Activated naive CD8-positive, alpha-beta T cell treated with anti-CD3 and anti-CD28 coated beads for 36 hours (primary cell): Measurements from ENCODE around the gene PRDM5. TPM values are rescaled to one million over a fixed set of nuclear protein-coding genes. Genes with fewer than 3 reads are reported as not detected.

Source experiments
- DNase-seq: peaks from one replicate; pipeline ENCODE4 v3.0.0; 2021
- H3K27ac Mint-ChIP-seq: one replicate; pipeline ENCODE4 v1.8.0; 2022; ENCODE audit warnings: mild to moderate bottlenecking, moderate library complexity, mixed read lengths
- H3K27me3 Mint-ChIP-seq: one replicate; pipeline ENCODE4 v1.8.0; 2022; ENCODE audit warnings: mild to moderate bottlenecking, mixed read lengths
- H3K36me3 Mint-ChIP-seq: one replicate; pipeline ENCODE4 v1.8.0; 2021; ENCODE audit warnings: mild to moderate bottlenecking, mixed read lengths
- H3K4me1 Mint-ChIP-seq: one replicate; pipeline ENCODE4 v1.8.0; 2021; ENCODE audit warnings: mixed read lengths
- H3K4me3 Mint-ChIP-seq: one replicate; pipeline ENCODE4 v1.8.0; 2022; ENCODE audit warnings: mild to moderate bottlenecking, moderate library complexity, mixed read lengths
- H3K9me3 Mint-ChIP-seq: one replicate; pipeline ENCODE4 v1.8.0; 2022; ENCODE audit warnings: mixed read lengths
- total RNA-seq, 2 experiments: library from RNA; stranded (reverse); gene quantifications; one replicate each; pipeline ENCODE4 v1.2.3, GENCODE V29; 2021

The PRDM5 gene
- total RNA-seq, 2 experiments from 2014 or later = 1.3 to 1.4 TPM

DNA sequence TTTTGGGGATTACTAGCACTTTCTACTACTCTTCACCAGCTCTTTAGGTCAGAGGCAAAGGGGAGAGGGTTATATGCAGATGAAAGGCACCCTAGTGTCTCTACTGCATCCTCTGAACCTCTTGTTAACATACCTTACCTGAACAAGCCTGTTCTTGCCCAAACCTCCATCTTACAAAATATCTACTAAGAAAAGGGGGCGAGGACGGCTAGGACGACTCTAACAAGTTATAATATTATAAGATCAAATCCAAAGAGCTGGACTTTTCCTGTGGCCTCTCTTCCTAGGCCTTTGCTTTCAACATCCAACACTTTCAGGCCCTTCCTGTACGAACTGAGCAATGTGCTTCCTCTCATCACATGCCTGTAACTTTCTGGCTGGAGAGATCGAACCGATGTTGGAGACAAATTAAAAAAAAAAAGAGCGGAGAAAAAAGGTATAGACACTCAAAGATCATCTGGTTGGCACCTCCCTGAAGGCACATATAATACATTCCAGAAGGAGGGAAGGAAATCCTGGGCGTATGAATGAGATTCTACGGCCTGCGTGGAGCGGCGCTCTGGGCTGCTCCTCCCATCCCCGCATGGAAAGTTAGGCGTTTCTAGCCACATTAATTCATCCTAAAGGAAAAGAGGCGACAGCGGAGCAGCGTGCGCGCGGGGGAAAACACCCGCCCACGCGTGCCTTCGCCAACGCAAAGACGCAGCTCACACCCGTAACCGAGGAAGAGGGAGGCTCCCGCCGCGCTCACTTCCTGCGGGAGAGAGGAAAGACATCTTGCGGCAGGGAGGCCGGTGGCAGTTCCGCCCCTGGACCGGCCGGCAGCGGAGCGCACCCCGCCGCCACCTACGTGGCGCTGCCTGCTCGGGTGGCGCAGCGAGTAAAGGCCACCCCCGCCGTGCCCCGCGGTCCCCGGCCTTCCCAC lies 808 bp downstream of the PRDM5 start:
- Mint-ChIP-seq H3K36me3 (no peaks in the 10 kb centered on the region), H3K4me1 (peaks cover 40% of the 10 kb centered on the region), H3K4me3 (peak overlapping the region; percentile 91), H3K9me3 (no peaks in the 10 kb centered on the region), H3K27me3 (peaks cover 14% of the 10 kb centered on the region), H3K27ac (peak overlapping the region; percentile 95)
- peak; percentile 63 for DNase-seq

DNA sequence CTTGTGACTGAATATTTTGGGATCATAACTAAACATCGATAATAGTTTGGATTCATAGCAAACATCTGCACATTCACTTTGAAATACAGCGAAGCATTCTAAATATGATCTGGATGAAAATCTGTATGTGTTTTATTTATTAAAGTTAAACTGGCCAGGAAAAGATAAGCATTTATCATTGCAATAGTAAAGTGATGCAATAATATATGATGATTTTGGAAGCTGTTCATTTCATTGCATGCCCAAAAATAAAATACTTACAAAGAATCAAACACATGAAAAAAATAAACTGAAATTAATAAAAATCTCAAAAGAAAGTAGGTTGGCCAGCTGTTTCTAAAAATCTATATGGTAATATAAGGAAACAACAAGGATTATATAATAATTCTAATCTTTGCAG lies 1.9 kb downstream of the PRDM5 start:
- Mint-ChIP-seq H3K9me3 (no peaks in the 10 kb centered on the region), H3K36me3 (no peaks in the 10 kb centered on the region), H3K27me3 (peaks cover 14% of the 10 kb centered on the region), H3K4me1 (peaks cover 40% of the 10 kb centered on the region), H3K27ac (no peak overlapping the region), H3K4me3 (no peak overlapping the region)
- DNase-seq = no peak

DNA sequence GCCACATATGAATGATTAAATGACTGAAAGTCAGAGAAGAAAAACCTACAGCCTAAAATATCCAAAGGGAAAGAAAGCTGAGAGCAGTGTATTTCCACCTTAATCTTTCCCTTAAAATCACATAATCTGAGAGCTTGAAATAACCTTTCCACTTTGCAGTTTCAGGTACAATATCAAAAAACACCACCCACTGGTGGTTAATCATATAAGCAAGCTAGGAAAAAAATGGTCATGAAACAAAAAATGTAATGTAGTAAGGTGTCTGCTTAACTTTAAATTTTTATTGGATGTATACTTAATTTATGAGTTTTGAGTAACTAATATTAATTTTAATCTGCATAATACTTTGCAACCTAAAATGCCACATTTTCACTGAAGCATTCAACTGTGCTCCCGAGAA lies 3.2 kb downstream of the PRDM5 start:
- H3K27me3 Mint-ChIP-seq = peaks cover 14% of the 10 kb centered on the region
- H3K27ac Mint-ChIP-seq = peak overlapping the region; percentile 55
- H3K4me1 Mint-ChIP-seq = peaks cover 41% of the 10 kb centered on the region

DNA sequence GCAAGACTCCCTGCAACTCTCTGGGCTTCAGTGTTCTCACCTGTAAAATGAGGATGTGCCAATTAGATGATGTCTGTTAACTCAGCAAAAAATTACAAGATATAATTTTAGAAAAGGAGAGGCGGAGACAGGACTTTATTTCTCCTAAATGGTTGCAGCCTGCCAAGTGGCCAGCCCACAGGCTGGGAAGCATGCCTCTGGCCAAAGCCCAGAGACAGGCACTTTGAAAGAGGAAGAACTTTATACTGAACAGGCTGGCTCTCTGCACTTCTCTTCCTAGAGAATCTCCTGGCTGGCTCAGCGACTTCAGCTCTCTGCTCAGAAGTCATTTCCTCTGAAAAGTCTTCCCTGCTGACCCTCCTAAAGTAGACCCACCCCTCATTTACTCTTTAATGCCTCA lies 3.7 kb downstream of the PRDM5 start:
- Mint-ChIP-seq H3K4me3 (no peak overlapping the region), H3K4me1 (peaks cover 36% of the 10 kb centered on the region), H3K9me3 (no peaks in the 10 kb centered on the region), H3K27me3 (peaks cover 11% of the 10 kb centered on the region), H3K27ac (no peak overlapping the region), H3K36me3 (peaks cover 2% of the 10 kb centered on the region)
- DNase-seq = no peak

More for the DNA sequence above, 3.2 kb downstream of the PRDM5 start:
- DNase-seq = no peak
- Mint-ChIP-seq H3K36me3 (no peaks in the 10 kb centered on the region), H3K9me3 (no peaks in the 10 kb centered on the region), H3K4me3 (no peak overlapping the region)

DNA sequence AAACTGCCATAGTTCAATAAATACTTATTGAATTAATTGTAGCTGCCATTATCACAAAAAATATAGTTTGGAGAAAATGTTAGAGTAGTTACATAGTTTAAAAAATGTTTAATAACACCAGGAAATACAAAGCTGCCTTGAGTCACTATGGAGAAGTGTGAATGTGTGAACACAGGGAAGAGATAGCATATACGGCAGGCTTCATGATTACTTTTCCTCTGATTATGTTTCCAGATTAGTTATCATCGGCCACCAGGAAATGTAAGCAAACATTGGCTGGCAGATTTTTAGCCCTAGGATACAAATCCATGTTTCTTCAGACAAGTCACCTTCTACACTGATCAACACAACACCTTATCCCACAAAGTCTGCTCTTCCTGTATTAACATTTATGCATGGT lies 4.4 kb downstream of the PRDM5 start:
- no peak overlapping the region for H3K4me3 Mint-ChIP-seq
- no peaks in the 10 kb centered on the region for H3K9me3 Mint-ChIP-seq
- H3K4me1 Mint-ChIP-seq = peaks cover 30% of the 10 kb centered on the region
- no peak for DNase-seq
- peaks cover 3% of the 10 kb centered on the region for H3K36me3 Mint-ChIP-seq
- H3K27me3 Mint-ChIP-seq = peaks cover 6% of the 10 kb centered on the region
- no peak overlapping the region for H3K27ac Mint-ChIP-seq

DNA sequence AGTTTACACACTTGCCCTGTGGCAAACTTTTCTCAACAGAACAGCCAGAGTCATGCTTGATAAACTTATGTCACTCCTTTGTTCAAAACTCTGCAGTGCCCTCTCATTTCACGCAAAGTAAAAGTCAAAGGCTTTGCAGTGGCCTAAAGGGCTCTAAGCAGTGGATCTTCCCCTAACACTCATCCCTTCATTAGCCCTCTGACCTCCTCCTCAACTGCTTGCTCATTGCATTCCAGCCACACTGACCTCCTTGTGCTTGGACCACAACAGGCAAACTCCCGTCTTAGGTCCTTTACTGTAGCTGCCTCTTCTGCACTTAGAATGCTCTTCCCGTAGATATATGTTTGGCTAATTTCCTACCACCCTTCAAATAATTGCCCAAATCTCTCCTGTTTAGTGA lies 5.6 kb downstream of the PRDM5 start:
- no peak overlapping the region for H3K4me3 Mint-ChIP-seq
- peaks cover 4% of the 10 kb centered on the region for H3K27me3 Mint-ChIP-seq
- H3K9me3 Mint-ChIP-seq = no peaks in the 10 kb centered on the region
- peaks cover 3% of the 10 kb centered on the region for H3K36me3 Mint-ChIP-seq
- no peak for DNase-seq
- H3K4me1 Mint-ChIP-seq = peaks cover 31% of the 10 kb centered on the region
- no peak overlapping the region for H3K27ac Mint-ChIP-seq

DNA sequence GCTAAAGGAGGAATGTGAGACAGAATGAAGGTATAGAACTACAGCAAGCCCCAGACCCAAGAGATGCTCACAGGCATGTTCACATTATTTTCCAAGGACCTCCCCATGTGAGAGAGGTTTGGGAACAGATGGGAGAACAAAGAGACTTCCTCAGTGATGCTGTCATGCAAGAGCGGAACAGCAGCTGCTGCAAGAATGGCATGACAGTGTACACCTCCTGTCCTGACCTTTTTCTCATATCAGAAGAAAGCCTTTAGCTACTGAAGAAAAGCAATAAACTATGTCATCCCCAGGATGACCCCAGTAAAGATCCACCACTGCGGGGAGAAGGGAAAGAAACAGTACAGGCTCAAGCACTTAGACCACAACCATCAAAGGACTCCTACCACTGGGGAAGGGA lies 7.2 kb downstream of the PRDM5 start:
- Mint-ChIP-seq H3K27ac (no peak overlapping the region), H3K4me1 (peaks cover 32% of the 10 kb centered on the region), H3K9me3 (no peaks in the 10 kb centered on the region), H3K4me3 (no peak overlapping the region), H3K36me3 (peaks cover 3% of the 10 kb centered on the region), H3K27me3 (no peaks in the 10 kb centered on the region)
- no peak for DNase-seq

DNA sequence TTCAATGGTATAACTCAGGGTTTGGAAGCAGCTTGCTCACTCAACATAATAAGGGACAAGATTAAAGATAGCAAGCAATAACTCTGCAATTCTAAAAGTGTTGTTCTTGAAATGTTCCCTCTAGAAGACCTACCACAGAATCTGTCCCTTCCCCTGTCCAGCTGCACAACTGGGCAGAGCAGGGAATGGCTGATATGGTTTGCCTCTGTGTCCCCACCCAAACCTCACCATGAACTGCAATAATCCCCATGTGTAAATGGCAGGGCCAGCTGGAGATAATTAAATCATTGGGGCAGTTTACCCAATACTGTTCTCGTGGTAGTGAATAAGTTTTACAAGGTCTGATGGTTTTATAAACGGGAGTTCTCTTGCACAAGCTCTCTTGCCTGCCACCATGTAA lies 19.1 kb downstream of the PRDM5 start:
- H3K27me3 Mint-ChIP-seq = peaks cover 6% of the 10 kb centered on the region
- peaks cover 31% of the 10 kb centered on the region for H3K36me3 Mint-ChIP-seq
- H3K27ac Mint-ChIP-seq = no peak overlapping the region
- no peak for DNase-seq
- peaks cover 18% of the 10 kb centered on the region for H3K4me1 Mint-ChIP-seq
- H3K9me3 Mint-ChIP-seq = no peaks in the 10 kb centered on the region
- H3K4me3 Mint-ChIP-seq = no peak overlapping the region

DNA sequence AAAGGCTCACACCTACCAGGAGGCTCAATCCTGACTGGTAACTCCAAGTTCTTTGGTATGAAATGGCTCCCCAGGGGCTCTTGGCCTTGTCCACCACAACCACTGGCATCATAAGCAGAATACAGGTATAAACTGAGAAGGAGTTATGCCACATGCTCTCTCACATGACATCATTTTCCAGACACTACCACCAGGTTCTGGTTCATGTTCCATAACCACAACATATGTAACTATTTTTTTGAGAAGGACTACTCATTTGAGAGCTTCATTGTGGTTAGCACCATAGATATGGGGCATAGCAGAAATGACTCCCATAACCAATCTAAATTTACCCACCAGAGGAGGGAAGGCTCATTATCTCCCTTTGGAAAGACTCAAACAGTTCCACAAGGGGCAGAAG lies 19.6 kb downstream of the PRDM5 start:
- DNase-seq = peak; percentile 8
- Mint-ChIP-seq H3K4me3 (no peak overlapping the region), H3K36me3 (peaks cover 31% of the 10 kb centered on the region), H3K9me3 (no peaks in the 10 kb centered on the region), H3K27ac (no peak overlapping the region), H3K27me3 (peaks cover 6% of the 10 kb centered on the region), H3K4me1 (peaks cover 18% of the 10 kb centered on the region)

DNA sequence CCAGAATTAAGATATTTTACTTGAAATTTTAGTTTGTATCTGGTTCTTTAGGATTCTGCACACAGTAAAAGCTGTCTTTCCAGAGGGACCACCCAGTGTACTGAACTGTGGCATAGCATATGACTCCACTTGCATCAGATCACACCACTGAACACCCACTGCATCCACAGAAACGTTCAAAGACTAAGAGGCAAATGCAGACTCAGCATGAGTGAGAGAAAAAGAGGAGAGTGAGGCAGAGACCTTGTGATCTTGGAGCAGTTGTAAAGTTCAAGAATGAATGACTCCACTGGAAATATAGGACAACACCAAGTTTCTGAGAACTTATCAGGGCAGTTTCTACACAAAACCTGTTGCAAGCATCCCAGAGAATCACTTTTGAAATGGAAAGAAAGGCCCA lies 20.8 kb downstream of the PRDM5 start:
- H3K9me3 Mint-ChIP-seq = no peaks in the 10 kb centered on the region
- peaks cover 6% of the 10 kb centered on the region for H3K27me3 Mint-ChIP-seq
- peaks cover 25% of the 10 kb centered on the region for H3K36me3 Mint-ChIP-seq
- H3K4me1 Mint-ChIP-seq = peaks cover 18% of the 10 kb centered on the region
- no peak overlapping the region for H3K27ac Mint-ChIP-seq
- no peak overlapping the region for H3K4me3 Mint-ChIP-seq
- DNase-seq = no peak

DNA sequence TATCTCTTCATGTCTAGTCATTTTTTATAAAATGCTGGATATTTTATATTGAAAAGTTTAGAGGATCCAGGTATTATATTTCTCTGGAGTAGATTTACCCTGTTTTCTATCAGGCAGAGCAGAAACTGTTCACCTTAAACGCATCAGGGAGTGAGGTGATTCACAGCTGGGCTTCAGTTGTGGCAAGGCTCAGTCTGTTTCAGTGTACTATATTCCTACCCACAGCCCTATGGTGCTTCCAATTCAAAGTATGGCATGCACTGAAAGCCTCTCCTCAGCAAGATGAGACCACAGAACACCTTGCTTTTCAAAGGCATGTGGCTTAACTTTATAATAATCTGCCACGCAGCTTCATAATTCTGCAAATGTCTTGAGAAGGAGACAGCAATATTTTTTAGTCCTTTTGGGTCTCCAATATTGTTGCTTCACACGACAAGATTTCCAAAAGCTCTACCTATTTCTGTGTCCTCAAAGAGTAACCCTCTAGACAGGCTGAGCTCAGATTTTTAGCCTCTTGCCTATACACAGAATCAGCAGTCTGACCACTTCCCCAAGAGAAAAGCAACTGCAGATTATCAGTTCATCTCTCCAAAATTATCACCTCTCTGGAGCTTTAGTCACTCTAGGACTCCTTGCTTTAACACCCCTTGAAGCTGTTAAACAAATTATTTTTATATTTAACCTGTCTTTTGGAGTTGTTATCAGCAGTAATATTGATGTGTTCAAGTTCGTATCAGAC lies 24.4 kb downstream of the PRDM5 start:
- H3K4me1 Mint-ChIP-seq = peaks cover 12% of the 10 kb centered on the region
- peaks cover 17% of the 10 kb centered on the region for H3K36me3 Mint-ChIP-seq
- peaks cover 2% of the 10 kb centered on the region for H3K9me3 Mint-ChIP-seq

DNA sequence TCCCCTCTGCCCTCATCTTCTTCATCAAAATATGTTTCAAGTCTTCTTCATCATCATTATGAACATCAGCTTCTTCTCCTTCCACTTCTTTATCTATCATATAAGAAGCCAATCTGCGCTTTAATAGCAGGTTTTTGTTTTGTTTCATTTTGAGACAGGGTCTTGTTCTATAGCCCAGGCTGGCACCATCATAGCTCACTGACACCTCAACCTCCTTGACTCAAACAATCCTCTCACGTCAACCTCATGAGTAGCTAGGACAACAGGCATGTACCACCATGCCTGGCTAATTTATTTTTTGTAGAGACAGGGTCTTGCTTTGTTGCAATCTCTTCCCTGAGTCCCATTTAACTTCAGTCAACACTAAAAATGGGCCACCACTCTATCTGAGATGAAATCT lies 27.0 kb downstream of the PRDM5 start:
- Mint-ChIP-seq H3K27ac (no peak overlapping the region), H3K27me3 (no peaks in the 10 kb centered on the region), H3K36me3 (peaks cover 23% of the 10 kb centered on the region), H3K4me1 (no peaks in the 10 kb centered on the region), H3K4me3 (no peak overlapping the region), H3K9me3 (peaks cover 19% of the 10 kb centered on the region)
- DNase-seq = no peak

More for the DNA sequence above, 24.4 kb downstream of the PRDM5 start:
- Mint-ChIP-seq H3K27ac (no peak overlapping the region), H3K27me3 (peaks cover 6% of the 10 kb centered on the region), H3K4me3 (no peak overlapping the region)
- no peak for DNase-seq

DNA sequence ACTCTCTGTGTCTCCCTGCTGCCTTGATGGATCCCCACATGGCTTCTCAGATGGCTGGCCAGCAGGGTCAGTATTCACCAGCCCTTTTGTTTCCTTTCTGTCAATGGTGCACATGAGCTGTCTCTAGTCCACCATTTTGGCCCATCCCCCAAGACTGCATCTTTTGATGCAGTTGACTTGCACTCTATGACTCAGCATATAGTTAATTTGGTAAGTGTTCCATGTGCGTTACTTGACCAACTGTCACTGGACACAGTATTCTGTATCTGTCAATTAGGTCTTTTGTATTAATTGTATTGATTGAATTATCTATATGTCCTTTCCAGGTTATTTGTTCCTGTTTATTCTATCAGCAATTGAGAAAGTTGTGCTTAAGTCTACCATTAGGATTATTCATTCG lies 29.2 kb downstream of the PRDM5 start:
- H3K27ac Mint-ChIP-seq = no peak overlapping the region
- H3K27me3 Mint-ChIP-seq = no peaks in the 10 kb centered on the region
- H3K4me1 Mint-ChIP-seq = no peaks in the 10 kb centered on the region
- peaks cover 23% of the 10 kb centered on the region for H3K9me3 Mint-ChIP-seq
- DNase-seq = no peak
- H3K4me3 Mint-ChIP-seq = no peak overlapping the region
- H3K36me3 Mint-ChIP-seq = peaks cover 23% of the 10 kb centered on the region

DNA sequence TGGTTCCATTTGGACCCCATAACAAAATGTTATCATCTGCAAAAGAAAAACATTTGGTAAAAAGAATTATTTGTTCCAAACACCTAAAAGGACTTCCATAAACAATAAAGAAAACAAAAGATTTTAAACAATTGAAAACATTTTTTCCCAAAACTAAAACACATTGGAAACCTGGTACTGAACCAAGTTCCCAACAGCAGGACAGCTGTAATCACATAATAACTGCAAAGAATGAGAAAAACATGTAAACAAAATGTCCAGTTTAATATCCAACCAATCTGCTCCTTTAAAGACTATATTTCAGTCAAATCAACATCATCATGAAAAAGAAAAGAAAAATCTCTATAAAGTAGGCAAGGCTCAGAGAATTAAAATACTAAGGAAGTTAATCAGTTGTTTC lies 36.3 kb downstream of the PRDM5 start:
- no peaks in the 10 kb centered on the region for H3K27me3 Mint-ChIP-seq
- no peak overlapping the region for H3K4me3 Mint-ChIP-seq
- peaks cover 12% of the 10 kb centered on the region for H3K36me3 Mint-ChIP-seq
- H3K27ac Mint-ChIP-seq = no peak overlapping the region
- H3K4me1 Mint-ChIP-seq = peaks cover 1% of the 10 kb centered on the region
- no peak for DNase-seq
- H3K9me3 Mint-ChIP-seq = peaks cover 11% of the 10 kb centered on the region

DNA sequence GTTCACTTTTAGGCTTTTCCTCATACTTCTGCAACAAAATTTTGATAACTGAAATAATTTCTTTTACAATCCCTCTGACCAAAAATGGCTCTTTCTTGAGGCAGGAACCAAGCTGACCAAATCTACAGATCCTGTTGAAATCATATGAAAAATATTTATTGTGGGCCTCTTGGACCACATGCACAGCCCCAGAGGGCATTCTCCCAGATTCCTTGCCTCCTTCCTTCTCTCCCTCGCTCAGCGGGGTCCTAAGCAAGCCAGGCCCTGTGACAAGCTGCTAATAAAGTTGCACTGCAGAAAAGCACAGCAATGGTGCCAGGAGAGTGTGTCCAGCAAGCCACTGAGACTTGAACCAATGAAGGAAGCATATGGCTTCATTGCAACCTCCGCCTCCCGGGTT lies 40.7 kb downstream of the PRDM5 start:
- peak overlapping the region; percentile 36 for H3K27ac Mint-ChIP-seq
- no peaks in the 10 kb centered on the region for H3K27me3 Mint-ChIP-seq
- H3K9me3 Mint-ChIP-seq = peaks cover 8% of the 10 kb centered on the region
- H3K36me3 Mint-ChIP-seq = peaks cover 3% of the 10 kb centered on the region
- DNase-seq = no peak
- H3K4me3 Mint-ChIP-seq = no peak overlapping the region
- H3K4me1 Mint-ChIP-seq = peaks cover 1% of the 10 kb centered on the region
